IMR-90 (cell line): Measurements from ENCODE around the gene AOPEP. TPM values are rescaled to one million over a fixed set of nuclear protein-coding genes. Genes with fewer than 3 reads are reported as not detected.

Experiments
- ATAC-seq: fragments of 200-7000 bp; cut with Tn5 transposase; 2 replicates; pipeline ENCODE4 v1.9.1; 2020; ENCODE audit warnings: low read depth, mild to moderate bottlenecking, moderate library complexity
- BruUV-seq: library from RNA; stranded (reverse); fragments of 400-500 nt; replicated peaks from 2 replicates; lab custom pipeline; 2021; lab: Mats Ljungman, UMichigan
- CTCF ChIA-PET: fragments of 300-600 bp; formaldehyde crosslinking; extraction: SDS; loops from one replicate; lab custom pipeline; 2021; ENCODE audit warnings: antibody characterized with exemption; lab: Yijun Ruan, JAX
- POLR2A ChIA-PET: fragments of 300-600 bp; sonication (Branson Sonifier 250); formaldehyde crosslinking; loops from one replicate; lab custom pipeline; 2022; ENCODE audit warnings: antibody characterized with exemption; ENCODE audit not compliant: unreplicated experiment; lab: Charles Lee
- DNase-seq: peaks from one replicate; pipeline ENCODE4 v3.0.0; 2013
- H2AFZ ChIP-seq: replicated peaks from 2 replicates; pipeline ENCODE3; 2013; ENCODE audit warnings: low read length, mild to moderate bottlenecking; ENCODE audit not compliant: poor library complexity
- H2AK5ac ChIP-seq: 2 replicates; pipeline ENCODE4 v1.6.1; 2013; ENCODE audit warnings: low read depth, low read length, inconsistent platforms
- H2AK9ac ChIP-seq: replicated peaks from 2 replicates; pipeline ENCODE3; 2013; ENCODE audit warnings: mild to moderate bottlenecking, low read depth, low read length, moderate library complexity; ENCODE audit not compliant: poor library complexity
- H2BK120ac ChIP-seq: 2 replicates; pipeline ENCODE4 v1.6.1; 2013; ENCODE audit warnings: low read depth, low read length, inconsistent platforms
- H2BK15ac ChIP-seq: 3 replicates; pipeline ENCODE4 v1.6.1; 2013; ENCODE audit warnings: low read depth, low read length, inconsistent platforms
- H2BK20ac ChIP-seq: 2 replicates; pipeline ENCODE4 v1.6.1; 2013; ENCODE audit warnings: low read depth, mild to moderate bottlenecking, inconsistent platforms, low read length, moderate library complexity
- H2BK5ac ChIP-seq: 2 replicates; pipeline ENCODE4 v1.6.1; 2013; ENCODE audit warnings: mild to moderate bottlenecking, low read depth, low read length, inconsistent platforms; ENCODE audit not compliant: poor library complexity, severe bottlenecking
- H3K14ac ChIP-seq: replicated peaks from 2 replicates; pipeline ENCODE4 v1.6.1; 2013; ENCODE audit warnings: low read depth, low read length, inconsistent platforms
- H3K18ac ChIP-seq: 2 replicates; pipeline ENCODE4 v1.6.1; 2013; ENCODE audit warnings: low read depth, low read length, control low read depth
- H3K23ac ChIP-seq: 2 replicates; pipeline ENCODE4 v1.6.1; 2013; ENCODE audit warnings: low read depth, low read length, inconsistent platforms
- H3K27ac ChIP-seq: 2 replicates; pipeline ENCODE4 v1.5.1; 2013; ENCODE audit warnings: mild to moderate bottlenecking, control low read depth, low read length; ENCODE audit not compliant: insufficient read depth
- H3K27me3 ChIP-seq: 2 replicates; pipeline ENCODE4 v1.6.1; 2013; ENCODE audit warnings: low read length; ENCODE audit not compliant: control insufficient read depth, insufficient read depth
- H3K36me3 ChIP-seq: 2 replicates; pipeline ENCODE4 v1.6.1; 2013; ENCODE audit warnings: low read length, mixed read lengths; ENCODE audit not compliant: control insufficient read depth, insufficient read depth
- H3K4ac ChIP-seq: 2 replicates; pipeline ENCODE4 v1.6.1; 2013; ENCODE audit warnings: low read depth, low read length, inconsistent platforms
- H3K4me1 ChIP-seq: 2 replicates; pipeline ENCODE4 v1.6.1; 2013; ENCODE audit warnings: low read length, mixed read lengths; ENCODE audit not compliant: control insufficient read depth, insufficient read depth
- H3K4me2 ChIP-seq: 2 replicates; pipeline ENCODE4 v1.6.1; 2013; ENCODE audit warnings: low read depth, mild to moderate bottlenecking, control low read depth, low read length, moderate library complexity
- H3K4me3 ChIP-seq: 2 replicates; pipeline ENCODE4 v1.5.1; 2013; ENCODE audit warnings: low read depth, mild to moderate bottlenecking, control low read depth, low read length, moderate library complexity; ENCODE audit not compliant: insufficient read depth
- H3K56ac ChIP-seq: 2 replicates; pipeline ENCODE4 v1.6.1; 2013; ENCODE audit warnings: low read length, inconsistent platforms; ENCODE audit not compliant: insufficient read depth; ENCODE audit errors: extremely low read depth
- H3K79me1 ChIP-seq, 2 experiments: 2 replicates each; pipeline ENCODE4 v1.6.1; 2013; ENCODE audit warnings: low read length in 2 of 2, inconsistent platforms in 1 of 2, low read depth in 1 of 2
- H3K9ac ChIP-seq: 2 replicates; pipeline ENCODE4 v1.6.1; 2013; ENCODE audit warnings: low read depth, low read length, control low read depth
- H3K9me1 ChIP-seq: 2 replicates; pipeline ENCODE4 v1.6.1; 2013; ENCODE audit warnings: low read length, inconsistent platforms; ENCODE audit not compliant: insufficient read depth
- H3K9me3 ChIP-seq: 2 replicates; pipeline ENCODE4 v1.6.1; 2013; ENCODE audit warnings: low read length; ENCODE audit not compliant: control insufficient read depth, insufficient read depth
- H4K20me1 ChIP-seq: 2 replicates; pipeline ENCODE4 v1.6.1; 2013; ENCODE audit warnings: low read length, inconsistent platforms; ENCODE audit not compliant: insufficient read depth
- H4K5ac ChIP-seq: 2 replicates; pipeline ENCODE4 v1.6.1; 2013; ENCODE audit warnings: mild to moderate bottlenecking, low read depth, low read length, control low read depth
- H4K8ac ChIP-seq, 2 experiments: 2 replicates each; pipeline ENCODE4 v1.6.1; 2013; ENCODE audit warnings: low read depth in 2 of 2, low read length in 2 of 2, control low read depth in 1 of 2, inconsistent platforms in 1 of 2
- H4K91ac ChIP-seq: 2 replicates; pipeline ENCODE4 v1.6.1; 2013; ENCODE audit warnings: low read depth, low read length, inconsistent platforms; ENCODE audit not compliant: insufficient read depth
- BHLHE40 ChIP-seq: fragments of 150-350 bp; IDR thresholded peaks from 2 replicates; pipeline ENCODE4 v1.6.1; 2016; ENCODE audit warnings: mild to moderate bottlenecking, low read depth, low read length
- CHD1 ChIP-seq: IDR thresholded peaks from 2 replicates; pipeline ENCODE4 v1.6.1; 2012; ENCODE audit warnings: low read depth, low read length, improper control_type of control experiment
- CTCF ChIP-seq: conservative IDR thresholded peaks from 2 replicates; pipeline ENCODE4 v1.5.1; 2012; ENCODE audit warnings: mild to moderate bottlenecking, low read depth, low read length, improper control_type of control experiment
- ELK1 ChIP-seq: fragments of 150-350 bp; IDR thresholded peaks from 2 replicates; pipeline ENCODE4 v1.6.1; 2016; ENCODE audit warnings: low read depth, mild to moderate bottlenecking, low read length, moderate library complexity, borderline replicate concordance
- NFE2L2 ChIP-seq: fragments of 150-350 bp; IDR thresholded peaks from 2 replicates; pipeline ENCODE4 v1.6.1; 2016; ENCODE audit warnings: low read depth, mild to moderate bottlenecking, low read length
- RFX5 ChIP-seq: IDR thresholded peaks from 2 replicates; pipeline ENCODE4 v1.8.0; 2012; ENCODE audit warnings: low read depth, mild to moderate bottlenecking, low read length, moderate library complexity
- USF2 ChIP-seq: fragments of 150-350 bp; IDR thresholded peaks from 2 replicates; pipeline ENCODE4 v1.6.1; 2017; ENCODE audit warnings: mild to moderate bottlenecking, antibody characterized with exemption, low read length, low read depth
- WGBS, 2 experiments: methylation state at CpG; one replicate each; pipeline versions ENCODE4 v1.1.5 to v1.1.7; 2013; ENCODE audit warnings: missing lambda C conversion rate in 2 of 2; ENCODE audit not compliant: insufficient read length in 1 of 2; ENCODE audit errors: extremely low coverage in 2 of 2; 5-methylcytosine and 5-hydroxymethylcytosine counted together
- dilution Hi-C: fragments of 300-500 bp; cut with HindIII; formaldehyde crosslinking; loops from one replicate; pipeline ENCODE4 v1.14.3; 2018; ENCODE audit warnings: low sequenced_read_pairs; ENCODE audit not compliant: unreplicated experiment
- in situ Hi-C: fragments of 300-500 bp; cut with MboI; formaldehyde crosslinking; loops from 3 replicates; pipeline ENCODE4 v1.14.3; 2019; ENCODE audit warnings: low sequenced_read_pairs, inconsistent platforms, mixed read lengths
- intact Hi-C: fragments of 100-400 bp; cut with micrococcal nuclease; formaldehyde crosslinking; loops from 2 replicates; pipeline ENCODE4 v1.10.0; 2022
- polyA plus RNA-seq, 3 experiments: library from polyadenylated mRNA; depleted of rRNA; stranded (reverse); fragments of >200 nt; gene quantifications; 2 replicates each; pipeline ENCODE4 v1.2.3, GENCODE V29; 2012; ENCODE audit warnings: low replicate concordance in 1 of 3
- total RNA-seq: library from RNA; depleted of rRNA; stranded (reverse); fragments of >200 nt; gene quantifications from 2 replicates; pipeline ENCODE4 v1.2.3, GENCODE V29; 2012

Gene AOPEP
- total and polyA plus RNA-seq, 2 of the 4 experiments (the other 2 are of a cell fraction), result 34.9 to 38.7 TPM

- no peak for TF ChIP-seq NFE2L2
Observed at GRCh38 chr9:95027914-95028852, 301.7 kb downstream of the AOPEP start (continued).

GRCh38 chr9:95028853-95029219 is 302.3 kb downstream of the AOPEP start:
- Histone ChIP-seq H2BK15ac (no peak overlapping the region), H4K5ac (no peak overlapping the region), H3K4me3 (no peak overlapping the region), H4K8ac (no peak overlapping the region), H3K56ac (no peak overlapping the region), H3K23ac (no peak overlapping the region), H3K18ac (no peak overlapping the region), H3K9me3 (no peaks in the 10 kb centered on the region), H2AFZ (no peak overlapping the region), H3K27ac (no peak overlapping the region), H3K9ac (no peak overlapping the region), H3K79me1 (peaks cover 26 to 87% of the 10 kb centered on the region in 2 experiments), H2BK20ac (no peak overlapping the region), H4K91ac (no peak overlapping the region), H2BK120ac (no peak overlapping the region), H3K27me3 (no peaks in the 10 kb centered on the region), H2AK9ac (no peak overlapping the region), H3K14ac (no peak overlapping the region), H3K4me1 (peaks cover 44% of the 10 kb centered on the region), H2AK5ac (no peak overlapping the region), H4K20me1 (peaks cover 59% of the 10 kb centered on the region), H2BK5ac (no peak overlapping the region), H3K36me3 (peaks cover 33% of the 10 kb centered on the region), H3K4ac (no peak overlapping the region), H3K9me1 (peaks cover 33% of the 10 kb centered on the region), H3K4me2 (no peak overlapping the region)
- DNase-seq, result no peak
- no CpG with 5 or more reads among the region's 8 CpGs for WGBS, 2 experiments
- no TSS peak for BruUV-seq
- CTCF ChIA-PET, result no interaction called here
- no peak for ATAC-seq
- POLR2A ChIA-PET, result no interaction called here
- in situ Hi-C loops (loop anchor here (10.0 kb wide), 1 partner anchor 244 kb away; no protein-coding TSS in a partner anchor), dilution Hi-C loops (no loop called here), intact Hi-C loops (no loop called here)
- no peak for TF ChIP-seq USF2
- TF ChIP-seq BHLHE40, result no peak
- no peak for TF ChIP-seq CTCF
- no peak for TF ChIP-seq ELK1
- TF ChIP-seq RFX5, result no peak
- no peak for TF ChIP-seq CHD1
